IPS-11a (cell line): ENCODE results near the gene HELZ2.
"Not testable (repeated sequence)": the region's sequence is repeated elsewhere in the genome, so short reads cannot be mapped to it uniquely, and the experiment has no call there.

Experiments
- H3K4me3 ChIP-seq: one replicate; pipeline ENCODE4 v1.5.1; 2013; ENCODE audit warnings: low read depth, low read length, control low read depth

HELZ2 gene

DNA sequence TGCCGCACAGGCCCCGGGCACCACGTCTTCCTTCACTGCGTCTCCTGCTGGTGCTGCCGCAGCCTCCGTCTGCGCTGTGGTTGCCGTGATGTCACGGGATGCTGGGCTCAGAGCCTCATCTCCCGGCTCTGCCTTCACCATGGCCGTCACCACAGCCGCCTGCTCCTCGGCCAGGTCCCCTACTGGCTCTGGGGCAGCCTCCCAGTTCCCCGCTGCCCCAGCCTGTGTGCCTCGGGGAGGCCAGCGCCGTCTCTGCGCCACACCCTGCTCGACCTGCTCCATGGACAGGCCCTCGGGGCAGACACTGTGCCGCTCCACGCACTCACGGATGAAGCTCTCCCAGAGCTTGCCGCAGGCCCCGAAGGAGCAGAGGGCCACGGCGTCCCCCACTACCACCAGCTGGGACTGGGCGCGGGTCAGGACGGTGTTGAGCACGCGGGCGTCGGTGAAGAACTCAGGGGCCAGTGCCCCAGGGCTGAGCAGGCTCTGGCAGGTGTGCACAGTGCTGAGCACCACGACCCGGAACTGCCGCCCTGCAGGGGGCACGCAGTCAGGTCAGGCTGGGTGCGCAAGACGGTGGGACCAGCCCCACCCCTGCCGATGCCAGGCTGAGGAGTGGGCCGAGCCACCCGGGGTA lies 8.2 kb downstream of the HELZ2 start:
- H3K4me3 ChIP-seq: no peak overlapping the region

DNA sequence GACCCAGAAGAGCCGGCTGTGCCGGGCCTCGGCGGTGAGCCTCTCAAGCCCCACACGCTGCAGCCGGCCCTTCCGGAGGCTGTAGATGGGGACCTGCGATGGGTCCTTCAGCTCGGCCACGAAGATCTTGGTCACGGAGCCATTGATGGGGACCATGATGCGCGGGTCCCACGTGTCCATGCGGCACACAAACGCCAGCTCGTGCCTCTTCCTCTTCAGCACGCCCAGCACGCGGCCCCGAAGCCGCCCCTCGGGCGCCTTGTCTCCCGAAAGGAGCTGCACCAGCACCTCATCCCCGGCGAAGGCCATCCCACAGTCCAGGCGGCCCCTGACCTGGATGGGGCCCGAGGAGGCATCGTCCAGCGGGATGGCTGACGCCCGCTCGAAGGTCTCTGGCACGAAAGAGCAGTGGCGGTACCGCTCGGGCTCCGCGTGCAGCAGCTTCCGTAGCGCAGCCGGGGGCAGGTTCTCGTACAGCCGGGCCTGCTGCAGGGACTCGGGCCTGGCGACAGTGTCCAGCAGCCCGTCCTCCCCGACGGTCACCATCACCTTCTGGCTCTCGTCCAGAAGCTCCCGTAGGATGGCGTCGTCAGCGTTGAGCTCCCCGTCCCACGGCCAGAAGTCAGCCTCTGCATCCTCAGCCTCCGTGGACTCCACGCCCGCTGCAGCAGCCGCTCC lies 8.9 kb downstream of the HELZ2 start:
- no peak overlapping the region for H3K4me3 ChIP-seq

DNA sequence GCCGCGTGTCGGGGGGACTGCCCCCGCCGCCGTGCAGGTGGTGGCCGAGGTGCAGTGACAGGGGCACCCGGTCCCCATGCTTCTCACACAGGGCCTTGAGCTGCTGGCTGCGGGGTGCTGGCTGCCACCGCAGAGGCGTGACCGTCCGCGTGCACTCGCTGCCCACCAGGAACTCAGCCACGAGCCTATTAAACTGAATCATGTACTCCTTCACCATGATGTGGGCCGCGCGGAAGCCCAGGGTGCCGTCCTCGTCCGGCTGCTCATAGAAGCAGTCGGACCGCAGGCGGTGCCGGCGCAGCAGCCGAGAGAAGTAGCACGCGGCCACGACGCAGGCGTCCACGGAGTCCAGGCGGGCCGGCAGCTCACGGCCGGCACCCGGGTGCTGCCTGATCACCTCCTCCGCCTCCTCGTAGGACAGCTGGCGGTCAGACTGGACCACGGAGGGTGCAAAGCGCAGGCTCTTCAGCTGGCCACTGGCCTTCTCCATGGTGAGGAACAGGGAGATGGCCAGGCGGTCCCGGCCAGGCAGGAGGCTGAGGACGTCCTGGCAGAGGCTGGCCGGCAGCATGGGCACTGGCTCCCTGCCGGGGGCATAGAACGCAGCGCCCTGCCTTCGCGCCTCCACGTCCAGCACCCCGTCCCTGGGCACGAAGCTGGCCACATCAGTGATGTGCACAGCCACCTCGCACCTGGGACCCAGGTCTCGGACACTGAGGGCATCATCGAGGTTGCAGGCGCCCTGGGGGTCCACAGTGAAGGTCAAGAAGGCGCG lies 9.8 kb downstream of the HELZ2 start:
- no peak overlapping the region for H3K4me3 ChIP-seq

DNA sequence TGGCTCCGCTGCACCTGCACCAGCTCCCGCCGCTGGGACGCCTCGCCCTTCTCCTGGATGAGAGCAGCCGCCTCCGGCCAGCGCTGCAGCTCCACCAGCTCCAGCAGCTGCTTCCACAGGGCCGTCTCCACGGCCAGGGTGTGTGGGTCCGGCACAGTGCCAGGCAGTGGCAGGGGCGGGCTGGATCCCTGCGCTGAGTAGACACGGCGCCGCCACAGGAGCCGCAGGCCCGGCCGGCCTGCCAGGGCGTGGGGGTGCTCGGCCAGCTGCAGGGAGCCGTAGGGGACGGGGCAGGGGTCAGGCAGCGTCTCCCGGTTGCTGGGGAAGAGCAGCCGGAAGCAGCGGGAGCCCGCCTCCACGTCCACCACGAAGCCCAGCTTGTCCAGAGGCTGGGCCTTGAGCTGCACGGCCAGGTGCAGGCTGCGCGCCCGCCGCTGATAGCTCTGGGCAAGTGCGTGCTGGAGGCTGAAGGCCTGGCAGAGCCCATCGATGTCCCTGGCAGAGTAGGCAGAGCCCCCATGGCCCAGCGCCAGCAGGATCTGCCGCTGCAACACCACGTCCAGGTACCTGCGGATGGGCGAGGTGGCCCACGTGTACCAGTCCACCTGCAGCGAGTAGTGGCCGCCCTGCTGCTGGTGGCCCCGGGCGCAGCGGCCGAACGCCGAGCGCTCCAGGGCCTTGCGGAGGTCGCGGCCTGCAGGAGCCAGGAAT lies 10.7 kb downstream of the HELZ2 start:
- H3K4me3 ChIP-seq: no peak overlapping the region

DNA sequence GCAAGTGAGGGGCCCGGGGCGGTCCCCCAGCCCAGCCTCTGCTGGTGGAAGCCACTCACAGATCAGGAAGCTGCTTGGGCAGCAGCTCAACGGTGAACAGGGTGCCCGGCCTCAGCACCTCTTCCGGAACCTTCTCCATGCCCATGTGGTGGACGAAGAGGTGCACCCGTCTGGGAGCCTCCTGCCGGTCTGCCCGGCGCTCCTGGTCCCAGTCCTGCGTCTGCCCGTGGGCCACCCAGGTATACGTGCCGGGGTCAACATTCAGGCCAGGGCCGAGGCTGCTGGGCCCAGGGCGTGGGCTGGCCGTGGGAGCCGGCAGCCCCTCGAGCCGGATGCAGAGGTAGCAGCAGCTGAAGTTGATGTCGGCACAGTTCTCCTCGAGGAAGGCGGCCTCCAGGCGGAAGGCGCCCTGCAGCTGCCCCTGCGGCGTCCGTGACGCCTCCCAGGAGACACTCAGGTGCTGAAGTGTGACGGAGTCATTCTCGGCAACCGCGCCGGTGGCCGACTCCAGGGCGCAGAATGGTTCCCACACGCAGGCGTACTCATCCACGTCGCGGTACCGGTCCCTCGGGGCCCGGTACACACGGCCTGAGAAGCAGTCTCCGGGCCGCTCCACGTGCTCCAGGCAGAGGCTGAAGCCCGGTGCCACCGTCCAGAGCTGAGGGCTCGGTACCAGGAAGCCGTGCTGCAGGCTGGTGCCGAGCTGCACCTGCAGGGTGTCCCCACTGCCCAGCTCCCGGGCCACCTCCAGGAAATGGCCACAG lies 11.4 kb downstream of the HELZ2 start:
- H3K4me3 ChIP-seq: no peak overlapping the region

DNA sequence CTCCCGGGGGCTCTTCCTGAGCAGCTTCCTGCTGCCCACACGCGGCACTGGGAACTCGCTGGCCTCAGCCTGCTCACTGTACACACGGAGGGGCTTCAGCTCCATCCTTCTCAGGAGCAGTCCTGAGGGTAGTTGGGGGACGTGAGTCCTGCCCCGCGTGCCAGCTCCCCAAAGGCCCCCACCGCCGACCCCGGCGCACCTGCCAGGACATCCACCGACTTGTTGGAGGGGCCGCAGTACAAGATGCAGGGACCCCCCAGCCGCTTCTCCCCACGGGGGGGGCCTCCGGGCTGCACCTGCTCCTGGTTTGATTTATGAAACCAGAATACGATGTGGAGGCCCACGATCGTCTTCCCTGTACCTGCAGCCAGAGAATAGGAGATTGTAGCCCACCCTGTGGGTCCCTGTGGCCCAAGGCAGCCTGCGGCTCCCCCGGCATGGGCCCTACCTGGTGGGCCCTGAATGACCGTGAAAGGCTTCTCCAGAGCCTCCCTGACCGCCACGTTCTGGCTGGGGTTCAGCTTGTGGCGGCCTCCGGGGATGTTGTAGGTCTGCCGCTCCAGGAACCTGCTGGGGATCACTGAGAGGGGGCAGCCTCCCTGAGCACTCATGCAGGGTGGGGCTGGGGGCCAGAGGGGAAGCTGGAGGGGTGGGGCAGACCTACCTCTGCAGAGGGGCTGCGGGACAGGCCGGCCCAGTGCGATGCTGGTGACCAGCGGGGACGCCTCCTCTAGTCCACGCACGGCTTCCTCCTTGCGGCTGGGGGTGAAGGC lies 12.2 kb downstream of the HELZ2 start:
- no peak overlapping the region for H3K4me3 ChIP-seq

DNA sequence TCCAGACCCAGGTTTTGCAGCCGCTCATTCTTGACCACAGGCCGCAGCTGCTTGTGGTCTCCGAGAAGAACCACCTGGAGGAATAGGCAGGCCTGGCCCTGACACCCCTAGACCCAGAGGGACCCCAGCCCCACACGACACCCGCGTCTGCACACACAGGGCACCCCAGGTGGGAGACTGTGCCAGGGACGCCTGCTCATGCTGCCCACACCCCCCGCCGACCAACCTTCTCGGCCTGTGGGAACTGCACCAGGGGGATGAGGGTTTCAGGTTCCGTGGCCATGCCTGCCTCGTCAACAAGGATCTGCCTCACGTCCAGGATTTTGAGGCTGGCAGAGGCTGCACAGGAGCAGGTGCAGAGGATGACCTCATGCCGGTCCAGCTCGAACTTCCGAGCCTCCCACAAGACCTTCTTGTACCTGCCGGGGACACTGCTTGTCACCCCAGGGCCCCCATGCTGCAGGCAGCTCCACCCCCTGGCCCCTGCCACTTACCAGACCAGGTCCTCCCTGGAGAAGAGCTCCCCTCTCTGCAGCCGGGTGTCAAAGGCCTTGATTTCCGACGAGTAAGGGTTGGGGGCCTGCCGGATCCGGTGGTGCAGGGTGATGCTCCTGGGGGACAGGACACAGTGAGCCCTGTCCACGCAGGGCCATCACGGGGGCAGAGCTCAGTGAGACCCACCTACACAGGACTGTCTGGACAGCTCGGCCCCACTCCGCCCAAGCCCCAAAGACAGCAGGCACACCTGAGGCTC lies 13.0 kb downstream of the HELZ2 start:
- no peak overlapping the region for H3K4me3 ChIP-seq

DNA sequence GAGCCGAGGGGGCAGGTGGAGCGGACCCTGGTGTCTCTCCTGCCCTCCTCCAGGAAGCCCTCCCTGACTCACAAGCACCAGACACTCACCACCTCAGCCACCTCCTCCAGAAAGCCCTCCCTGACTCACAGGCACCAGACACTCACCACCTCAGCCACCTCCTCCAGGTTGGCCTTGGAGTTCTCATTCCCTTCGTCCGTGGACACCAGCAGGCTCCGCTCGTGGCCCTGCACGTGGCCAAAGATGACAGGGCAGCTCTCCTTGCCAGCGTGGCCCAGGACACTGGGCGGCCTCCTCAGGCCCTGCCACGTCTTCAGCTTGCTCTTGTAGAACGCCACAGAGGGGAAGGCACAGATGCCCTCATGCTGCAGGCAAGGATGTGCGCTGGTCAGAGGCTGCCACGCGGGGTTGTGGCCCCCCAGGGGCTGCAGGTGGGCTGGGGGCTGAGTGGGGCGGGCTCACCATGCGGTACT lies 13.7 kb downstream of the HELZ2 start:
- no peak overlapping the region for H3K4me3 ChIP-seq

DNA sequence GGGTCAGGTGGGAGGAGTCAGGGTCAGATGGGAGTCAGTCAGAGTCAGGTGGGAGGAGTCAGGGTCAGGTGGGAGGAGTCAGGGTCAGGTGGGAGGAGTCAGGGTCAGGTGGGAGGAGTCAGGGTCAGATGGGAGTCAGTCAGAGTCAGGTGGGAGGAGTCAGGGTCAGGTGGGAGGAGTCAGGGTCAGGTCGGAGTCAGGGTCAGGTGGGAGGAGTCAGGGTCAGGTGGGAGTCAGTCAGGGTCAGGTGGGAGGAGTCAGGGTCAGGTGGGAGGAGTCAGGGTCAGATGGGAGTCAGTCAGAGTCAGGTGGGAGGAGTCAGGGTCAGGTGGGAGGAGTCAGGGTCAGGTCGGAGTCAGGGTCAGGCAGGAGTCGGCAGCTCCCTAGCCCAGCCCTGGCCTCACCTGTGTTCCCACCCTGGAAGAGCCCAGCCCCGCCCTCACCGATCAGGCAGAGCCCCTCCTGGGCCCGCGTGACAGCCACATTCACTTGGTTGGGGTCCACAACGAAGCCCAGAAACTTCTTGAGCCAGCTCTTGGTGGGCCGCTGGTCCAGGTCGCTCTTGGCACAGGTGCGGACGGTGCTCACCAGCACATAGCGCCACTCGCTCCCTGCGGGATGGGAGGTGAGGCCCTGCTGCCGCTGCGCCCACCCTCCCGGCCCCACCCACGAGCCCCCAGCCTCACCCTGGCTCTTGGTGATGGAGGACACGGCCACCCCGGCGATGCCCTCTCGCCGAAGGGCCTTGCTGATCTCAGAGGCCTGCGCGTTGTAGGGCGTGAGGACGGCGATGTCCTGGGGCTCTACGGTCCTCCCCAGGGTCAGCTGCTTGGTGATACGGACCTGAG lies 14.3 kb downstream of the HELZ2 start:
- not testable (repeated sequence) for H3K4me3 ChIP-seq

DNA sequence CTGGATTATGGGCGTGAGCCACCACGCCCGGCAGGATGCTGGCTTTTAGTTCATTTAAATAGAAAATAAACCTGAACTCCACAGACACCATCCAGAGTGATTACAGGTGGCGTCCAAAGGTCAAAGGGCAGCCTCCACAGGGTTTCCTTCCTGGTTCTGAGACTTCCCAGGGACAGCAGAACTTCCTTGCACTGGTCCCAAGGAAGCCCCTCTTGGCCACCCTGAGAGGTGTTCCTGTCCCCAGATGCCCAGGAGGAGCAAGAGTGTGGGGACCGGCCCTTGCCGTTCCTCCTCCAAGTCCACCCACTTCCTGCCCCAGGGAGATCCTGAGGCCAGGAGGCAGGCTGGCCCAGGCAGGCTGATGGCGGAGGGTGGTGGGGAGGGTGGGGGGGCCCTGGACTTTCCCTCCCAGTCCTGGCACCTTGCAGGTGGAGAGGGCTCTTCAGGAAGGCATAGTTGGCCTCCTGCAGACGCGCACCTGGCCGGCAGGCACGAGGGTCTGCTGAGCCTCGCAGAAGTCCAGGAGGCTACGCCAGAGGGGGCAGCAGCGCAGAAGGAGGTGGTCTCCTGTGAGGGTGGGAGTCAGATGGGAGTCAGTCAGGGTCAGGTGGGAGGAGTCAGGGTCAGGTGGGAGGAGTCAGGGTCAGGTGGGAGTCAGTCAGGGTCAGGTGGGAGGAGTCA lies 15.1 kb downstream of the HELZ2 start:
- no peak overlapping the region for H3K4me3 ChIP-seq

DNA sequence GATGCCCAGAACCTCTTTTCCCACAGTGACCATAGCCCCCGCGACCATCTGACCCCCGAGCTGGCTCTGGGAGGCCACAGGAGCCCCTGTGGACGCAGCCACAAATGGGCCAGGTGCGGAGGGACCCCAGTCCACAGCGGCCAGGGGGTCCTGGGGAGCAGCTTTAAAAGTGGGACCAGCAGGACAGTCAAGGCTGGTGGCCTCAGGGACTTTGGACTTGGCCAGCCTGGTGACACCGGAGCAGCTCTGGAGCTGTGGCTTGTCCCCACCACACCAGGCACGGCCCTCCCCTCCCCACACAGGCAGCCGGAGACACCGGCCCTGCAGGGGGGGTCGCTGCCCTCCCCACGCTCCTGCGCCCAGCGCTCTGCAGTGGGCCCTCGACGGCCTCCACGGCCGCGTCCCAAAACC lies 16.6 kb downstream of the HELZ2 start:
- no peak overlapping the region for H3K4me3 ChIP-seq

DNA sequence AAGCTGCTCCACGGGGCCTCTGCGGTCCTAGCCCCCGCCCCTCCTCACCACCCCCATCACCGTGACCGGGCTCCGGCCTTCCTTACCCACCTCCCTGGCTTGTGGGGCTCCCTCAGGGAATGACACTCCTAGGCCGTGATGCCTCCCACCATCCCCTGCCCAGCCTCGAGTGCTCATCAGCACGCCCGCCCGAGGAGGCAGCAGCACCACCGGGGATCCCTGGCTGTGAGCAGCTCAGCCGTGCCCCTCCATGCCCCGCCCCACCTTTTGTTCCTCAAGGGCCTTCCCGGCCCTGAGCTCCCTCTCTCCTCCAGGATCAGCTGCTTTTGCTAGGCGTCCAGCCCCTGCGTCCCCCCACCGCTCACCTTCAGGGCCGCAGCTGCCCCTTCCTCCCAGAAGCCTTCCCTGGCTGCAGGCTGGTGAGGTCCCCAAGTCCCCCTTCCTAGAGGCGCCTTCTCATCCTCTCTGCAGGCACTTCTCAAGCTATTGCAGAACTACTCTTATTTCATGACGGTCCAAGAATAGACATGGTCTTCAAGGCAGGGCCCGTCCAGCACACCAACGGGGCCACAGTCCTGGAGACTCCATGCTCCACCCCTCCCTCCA lies 17.1 kb downstream of the HELZ2 start:
- H3K4me3 ChIP-seq: no peak overlapping the region

DNA sequence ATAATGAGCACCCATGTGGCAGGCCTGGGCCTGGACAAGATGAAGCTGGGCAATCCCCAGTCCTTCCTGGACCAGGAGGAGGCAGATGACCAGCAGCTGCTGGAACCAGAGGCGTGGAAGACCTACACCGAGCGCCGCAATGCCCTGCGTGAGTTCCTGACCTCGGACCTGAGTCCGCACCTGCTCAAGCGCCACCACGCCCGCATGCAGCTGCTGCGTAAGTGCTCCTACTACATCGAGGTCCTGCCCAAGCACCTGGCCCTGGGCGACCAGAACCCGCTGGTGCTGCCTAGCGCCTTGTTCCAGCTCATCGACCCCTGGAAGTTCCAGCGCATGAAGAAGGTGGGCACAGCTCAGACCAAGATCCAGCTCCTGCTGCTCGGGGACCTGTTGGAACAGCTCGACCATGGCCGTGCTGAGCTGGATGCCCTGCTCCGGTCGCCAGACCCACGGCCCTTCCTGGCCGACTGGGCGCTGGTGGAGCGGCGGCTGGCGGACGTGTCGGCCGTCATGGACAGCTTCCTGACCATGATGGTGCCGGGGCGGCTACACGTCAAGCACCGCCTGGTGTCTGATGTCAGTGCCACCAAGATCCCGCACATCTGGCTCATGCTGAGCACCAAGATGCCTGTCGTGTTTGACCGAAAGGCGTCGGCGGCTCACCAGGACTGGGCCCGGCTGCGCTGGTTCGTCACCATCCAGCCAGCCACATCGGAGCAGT lies 18.2 kb downstream of the HELZ2 start:
- H3K4me3 ChIP-seq: no peak overlapping the region

DNA sequence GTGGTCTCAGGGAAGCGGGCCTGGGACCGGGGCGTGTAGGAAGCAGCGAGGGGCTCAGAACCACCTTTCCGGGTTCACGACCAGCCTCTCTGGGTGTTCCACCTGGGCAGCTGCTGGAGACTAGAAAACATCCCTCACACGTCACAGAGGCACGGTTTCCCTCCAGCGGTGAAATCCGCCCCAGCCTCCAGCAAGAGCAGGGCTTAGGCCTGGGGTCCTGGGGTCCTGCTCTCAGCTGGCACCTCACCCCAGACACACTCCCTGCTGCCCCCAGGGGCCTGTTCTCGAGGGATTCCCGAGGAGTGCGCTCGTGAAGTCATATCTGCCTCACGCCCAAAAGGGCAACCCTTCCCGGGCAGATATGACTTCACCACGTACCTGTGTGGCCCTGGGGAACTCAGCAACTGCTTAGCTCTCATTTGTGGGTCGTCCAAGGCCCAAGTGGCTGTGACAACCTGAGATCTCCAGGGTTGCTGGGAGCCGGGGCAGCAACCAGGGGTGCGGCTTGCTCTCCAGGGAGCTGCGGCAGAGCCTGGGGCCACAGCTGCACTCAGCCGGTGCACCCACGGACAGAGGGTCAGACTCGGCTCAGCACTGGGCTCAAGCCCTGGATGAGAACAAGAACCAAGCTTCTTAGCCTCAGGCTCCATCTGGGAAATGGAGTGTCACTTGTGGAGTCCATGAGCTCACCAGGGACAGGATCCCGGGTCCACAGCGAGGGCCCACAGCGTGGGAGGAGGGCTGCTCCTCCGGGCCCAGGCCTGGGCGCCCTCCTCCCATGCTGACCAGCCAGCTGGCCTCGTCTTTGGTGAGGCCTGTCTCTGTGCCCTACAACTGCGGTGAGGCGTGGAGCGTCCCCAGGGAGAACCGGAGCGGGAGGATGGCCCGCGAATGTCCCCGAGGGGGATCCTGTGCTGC lies 19.4 kb downstream of the HELZ2 start:
- H3K4me3 ChIP-seq: peak overlapping the region; percentile 37

DNA sequence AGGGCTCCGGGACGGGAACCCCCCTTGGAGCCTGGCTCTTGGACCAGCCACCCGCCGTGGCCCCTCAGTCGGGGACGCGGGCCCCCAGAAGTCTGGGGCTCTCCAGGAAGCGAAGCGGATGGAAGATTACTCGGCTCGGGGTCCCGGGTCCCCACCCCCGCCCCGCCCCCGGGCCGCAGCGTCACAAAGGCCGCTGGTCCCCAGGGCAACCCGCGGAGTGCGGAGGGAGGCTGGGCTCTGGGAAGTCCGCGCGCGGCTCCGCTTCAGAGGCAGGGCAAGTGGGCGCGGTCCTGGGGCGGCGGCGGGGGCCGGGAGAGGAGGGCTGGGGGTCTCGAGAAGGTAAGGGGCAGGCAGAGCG lies 20.1 kb downstream of the HELZ2 start, which contains the start of gene FNDC11:
Gene FNDC11 (plus strand): TSS at position 227 of the 358 bp plus-strand sequence. CDS start 1,505 bp downstream, outside the sequence.
- peak within 1 kb of the TSS; percentile 59 for H3K4me3 ChIP-seq
